Stimulated activated CD8-positive, alpha-beta memory T cell treated with anti-CD3 and anti-CD28 coated beads, Interleukin-2, amount 100 ng/mL, for 1 hour (primary cell): ENCODE measurements around the gene MAP7D2.
A peak's percentile ranks its signal among the peaks of the same experiment; 100 is the strongest.

Experiments used
- DNase-seq, 2 donors: peaks; one replicate each; pipeline ENCODE4 v3.0.0-alpha.2; 2020; ENCODE audit warnings: low read depth in 2 of 2

Gene MAP7D2

GRCh38 chrX:20042221-20042620 is 74.5 kb downstream of the MAP7D2 start:
- no peak for DNase-seq

DNA sequence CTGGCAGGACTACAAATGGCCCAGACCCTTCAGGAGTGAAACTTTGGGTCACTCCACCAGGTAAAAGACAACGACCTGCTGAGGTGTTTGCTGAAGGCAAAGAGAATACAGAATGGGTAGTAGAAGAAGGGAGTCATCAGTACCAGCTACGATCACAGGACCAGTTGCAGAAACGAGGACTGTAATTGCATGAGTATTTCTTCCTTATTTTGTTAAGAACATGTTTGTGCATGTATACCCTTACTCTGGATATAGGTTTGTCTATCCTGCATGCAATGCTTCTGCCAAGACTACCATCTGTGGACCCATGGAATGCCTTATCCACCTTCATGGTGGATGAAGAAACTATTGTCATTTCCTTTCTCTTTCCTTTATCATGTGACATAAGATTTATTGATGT is 77.7 kb downstream of the MAP7D2 start:
- DNase-seq = no peak

DNA sequence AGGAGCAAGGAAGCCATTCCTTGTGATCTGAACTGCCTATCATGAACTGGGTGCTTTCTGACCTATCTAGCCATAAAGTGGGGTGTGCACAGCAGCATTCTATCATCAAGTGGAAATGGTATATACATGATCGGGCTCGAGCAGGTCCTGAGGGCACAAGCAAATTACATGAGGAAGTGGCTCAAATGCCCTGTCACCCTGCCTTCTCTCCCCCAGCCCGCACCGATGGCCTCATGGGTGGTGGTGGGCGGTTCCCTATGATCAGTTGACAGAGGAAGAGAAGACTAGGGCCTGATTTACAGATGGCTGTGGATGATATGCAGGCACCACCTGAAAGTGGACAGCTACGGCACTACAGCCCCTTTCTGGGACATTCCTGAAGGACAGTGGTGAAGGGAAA is 79.5 kb downstream of the MAP7D2 start:
- DNase-seq = no peak

GRCh38 chrX:20032201-20032600 is 84.5 kb downstream of the MAP7D2 start:
- no peak for DNase-seq

GRCh38 chrX:20029728-20030127 is 87.0 kb downstream of the MAP7D2 start:
- DNase-seq = no peak

- no peak for DNase-seq
These were observed 88.1 kb downstream of the MAP7D2 start for GRCh38 chrX:20028588-20028987.

DNA sequence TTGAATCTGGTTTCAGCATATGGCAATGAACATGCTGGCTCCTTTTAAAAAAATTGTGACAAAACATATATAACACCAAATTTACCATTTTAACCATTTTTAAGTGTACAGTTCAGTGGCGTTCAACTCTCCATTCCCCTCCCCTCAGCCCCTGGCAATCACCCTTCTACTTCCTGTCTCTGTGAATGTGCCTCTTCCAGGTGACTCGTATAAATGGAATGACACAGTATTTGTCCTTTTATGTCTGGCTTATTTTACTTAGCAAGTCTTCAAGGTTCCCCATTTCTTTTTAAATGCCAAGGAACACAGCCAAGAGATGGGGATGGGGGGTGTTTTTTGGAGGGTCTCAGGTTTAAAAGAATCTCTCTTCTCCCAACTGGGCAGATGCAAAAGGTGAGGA is 90.4 kb downstream of the MAP7D2 start:
- no peak for DNase-seq

- no peak for DNase-seq
These were observed 96.9 kb downstream of the MAP7D2 start for GRCh38 chrX:20019672-20020365.

DNA sequence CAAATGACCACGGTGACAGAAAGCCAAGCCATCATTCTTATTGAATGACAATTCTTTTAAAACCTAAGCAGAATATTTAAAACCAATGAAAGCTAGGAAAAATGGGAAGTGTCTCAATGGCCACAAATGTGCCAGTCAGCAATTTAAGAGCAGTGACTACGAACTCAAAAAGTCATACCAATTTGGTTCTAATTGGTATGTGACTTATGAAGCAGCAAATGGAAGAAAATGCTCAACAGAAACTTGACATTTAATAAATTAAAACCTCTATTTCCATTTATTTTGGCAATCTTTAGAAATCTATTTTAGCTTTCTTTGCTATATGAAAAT is 100.1 kb downstream of the MAP7D2 start:
- DNase-seq = no peak

- no peak for DNase-seq
These were observed 100.6 kb downstream of the MAP7D2 start for GRCh38 chrX:20015945-20016615.

DNA sequence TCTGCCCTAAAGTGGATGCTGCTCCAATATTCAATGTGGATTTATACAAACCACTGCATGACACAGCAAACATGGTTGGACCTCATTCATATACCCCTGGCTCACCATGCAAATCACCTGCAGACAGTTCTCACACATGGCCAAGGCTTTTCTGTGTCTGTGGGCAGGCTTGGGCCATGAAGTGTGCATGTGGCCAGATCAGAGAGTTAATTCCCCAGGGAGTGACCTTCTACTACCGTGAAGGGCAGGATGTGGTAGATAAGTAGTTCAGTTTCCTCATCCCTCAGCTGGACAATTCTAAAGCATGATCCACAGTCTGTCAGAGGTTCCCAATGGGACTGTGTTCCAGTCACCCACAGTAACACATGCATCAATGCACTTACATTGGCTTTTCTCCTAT is 101.3 kb downstream of the MAP7D2 start:
- no peak for DNase-seq

GRCh38 chrX:20011608-20012007 is 105.1 kb downstream of the MAP7D2 start:
- no peak for DNase-seq

DNA sequence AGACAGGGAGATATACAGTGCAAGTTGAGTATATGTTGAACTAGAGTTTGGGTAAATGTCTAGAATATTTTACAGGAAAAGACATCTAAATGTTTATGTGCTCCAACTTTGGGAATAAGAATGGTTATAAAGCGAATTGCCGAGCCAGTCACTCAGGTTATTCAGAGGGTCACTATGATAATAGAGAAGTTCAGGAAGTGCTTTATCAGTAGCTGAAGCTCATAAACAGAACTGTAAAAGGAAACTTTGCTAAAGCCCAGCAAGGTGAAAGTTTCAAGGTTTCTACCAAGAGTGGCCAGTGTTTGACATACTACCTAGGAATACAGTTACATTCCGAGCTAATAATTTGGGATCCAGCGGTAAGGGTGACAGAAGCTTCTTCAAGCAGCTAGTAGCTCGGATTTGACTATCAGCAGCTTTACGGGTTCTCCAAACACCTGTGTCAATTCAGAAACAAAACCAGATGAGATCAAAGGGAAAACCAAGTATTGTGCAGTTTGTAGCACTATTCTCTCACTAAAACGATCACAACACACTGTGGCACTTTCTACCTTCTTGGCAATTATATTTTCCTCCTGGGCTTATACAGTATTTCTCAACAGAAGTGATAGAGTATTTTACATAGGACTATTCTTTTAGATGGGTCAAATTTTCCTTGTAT is 108.6 kb downstream of the MAP7D2 start:
- DNase-seq = no peak

- no peak for DNase-seq
These were observed 110.8 kb downstream of the MAP7D2 start for GRCh38 chrX:20005883-20006282.

GRCh38 chrX:20001588-20001987 is 115.1 kb downstream of the MAP7D2 start:
- no peak for DNase-seq

DNA sequence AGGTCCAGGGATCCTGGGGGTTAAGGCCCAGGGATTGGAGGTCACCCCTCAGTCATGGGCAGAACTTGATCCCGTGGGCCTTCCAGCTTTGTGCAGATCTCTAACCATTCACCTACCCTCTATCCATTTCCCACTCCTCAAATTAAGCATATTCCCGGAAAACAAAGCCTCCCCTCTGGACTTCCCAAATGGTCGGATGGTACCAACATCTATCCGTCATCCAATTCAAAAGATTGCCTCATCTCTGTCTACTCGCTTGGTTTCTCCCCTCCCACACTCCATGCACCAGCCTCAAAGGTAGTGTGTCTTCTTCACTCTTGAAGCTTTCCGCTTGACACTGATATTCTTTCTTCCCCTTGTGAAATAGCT is 125.4 kb downstream of the MAP7D2 start:
- no peak for DNase-seq

DNA sequence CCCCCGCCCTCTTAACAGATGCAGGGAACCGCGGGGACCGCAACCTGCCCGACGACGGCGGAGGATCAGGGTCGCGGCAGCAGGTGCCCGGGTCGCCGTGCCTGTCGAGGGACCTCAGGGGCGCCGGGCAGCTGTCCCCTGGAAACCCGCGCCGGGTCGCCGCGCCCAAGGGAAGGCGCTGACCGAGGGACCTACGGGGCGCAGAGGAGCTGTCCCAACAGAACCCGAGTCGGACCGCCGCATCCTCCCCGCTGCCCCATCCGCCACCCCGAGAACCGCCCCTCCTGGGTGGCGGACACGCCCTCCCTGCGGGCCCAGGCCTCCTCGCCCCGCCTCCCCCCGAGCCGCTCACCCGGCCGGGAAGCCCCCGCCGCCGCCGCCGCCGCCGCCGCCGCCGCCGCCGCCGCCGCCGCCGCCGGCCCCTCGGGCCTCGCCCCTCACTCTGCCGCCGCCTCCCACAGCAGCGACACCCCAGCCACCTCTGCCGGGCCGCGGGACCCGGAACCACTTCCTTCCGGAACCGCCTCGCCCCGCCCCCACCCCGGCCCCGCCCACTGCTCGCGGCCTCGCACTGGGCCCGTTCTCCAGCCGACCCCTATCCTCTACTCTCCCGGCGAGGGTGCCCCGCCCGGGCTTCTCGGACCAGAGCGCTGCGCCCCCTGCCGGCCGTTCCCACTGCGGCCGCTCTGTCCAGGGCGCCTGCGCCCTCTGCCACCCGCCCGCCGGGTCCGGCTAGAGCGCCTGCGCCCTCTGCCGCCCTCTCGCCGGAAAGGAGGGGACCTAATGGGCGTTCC is 126.0 kb downstream of the MAP7D2 start, which contains the start of gene BCLAF3:
Gene BCLAF3 (minus strand): TSS at position 506 of the 794 bp plus-strand sequence. CDS start 20,797 bp downstream, outside the sequence.
- peak; percentile 73 to 76 for DNase-seq

GRCh38 chrX:19990151-19990555 is 126.6 kb downstream of the MAP7D2 start:
- DNase-seq = no peak

- DNase-seq = no peak
These were observed 128.9 kb downstream of the MAP7D2 start for GRCh38 chrX:19987856-19988255.

DNA sequence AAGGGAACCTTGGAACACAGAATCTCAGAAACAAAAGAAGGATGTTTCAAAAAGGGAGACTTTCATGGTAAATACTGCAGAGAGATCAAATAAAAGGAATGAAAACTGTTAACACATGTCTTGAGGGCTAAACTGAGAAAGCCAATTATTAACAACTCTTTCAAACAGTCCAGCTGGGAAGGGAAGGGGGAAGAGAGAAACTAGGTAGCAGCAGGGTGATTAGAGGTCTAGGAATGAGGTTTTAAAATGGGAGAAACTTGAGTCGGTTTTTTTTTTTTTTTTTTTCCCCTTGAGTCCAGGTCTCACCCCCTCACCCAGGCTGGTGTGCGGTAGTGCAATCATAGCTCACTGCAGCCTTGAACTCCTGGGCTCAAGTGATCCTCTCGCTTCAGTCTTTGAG is 130.2 kb downstream of the MAP7D2 start:
- no peak for DNase-seq

- no peak for DNase-seq
These were observed 134.8 kb downstream of the MAP7D2 start for GRCh38 chrX:19981947-19982346.

- DNase-seq = no peak
These were observed 140.9 kb downstream of the MAP7D2 start for GRCh38 chrX:19975845-19976244.
